Ramos (cell line): ENCODE measurements around the gene LRP1-AS.

Experiments used
- in situ Hi-C: fragments of 300-500 bp; cut with MboI; formaldehyde crosslinking; loops from one replicate; pipeline ENCODE4 v1.14.3; 2022; ENCODE audit warnings: low sequenced_read_pairs; ENCODE audit not compliant: unreplicated experiment

The LRP1-AS gene

DNA sequence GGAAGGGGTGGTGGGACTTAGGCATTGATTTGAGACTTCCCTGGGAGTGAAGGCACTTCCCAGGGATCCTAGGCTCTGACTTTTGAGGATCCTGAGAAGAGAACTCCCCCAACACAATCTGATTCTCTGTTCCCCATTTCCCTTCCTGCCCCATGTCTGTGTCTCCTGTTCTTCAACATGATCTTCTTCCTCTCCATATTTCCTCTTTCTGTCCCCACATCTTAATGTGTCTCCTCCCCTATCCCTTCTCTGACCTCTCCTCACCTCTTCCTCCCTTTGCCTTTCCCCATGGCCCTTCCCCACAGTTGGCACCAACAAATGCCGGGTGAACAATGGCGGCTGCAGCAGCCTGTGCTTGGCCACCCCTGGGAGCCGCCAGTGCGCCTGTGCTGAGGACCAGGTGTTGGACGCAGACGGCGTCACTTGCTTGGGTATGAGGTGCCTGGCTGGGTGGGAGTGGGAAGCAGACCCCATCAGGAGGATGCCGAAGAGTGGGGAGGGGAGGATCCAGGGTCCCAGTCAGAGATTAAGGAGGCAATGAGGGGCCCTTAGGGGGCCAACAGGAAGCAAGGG, 15.2 kb upstream of the LRP1-AS start:
- in situ Hi-C loops = no loop called here

DNA sequence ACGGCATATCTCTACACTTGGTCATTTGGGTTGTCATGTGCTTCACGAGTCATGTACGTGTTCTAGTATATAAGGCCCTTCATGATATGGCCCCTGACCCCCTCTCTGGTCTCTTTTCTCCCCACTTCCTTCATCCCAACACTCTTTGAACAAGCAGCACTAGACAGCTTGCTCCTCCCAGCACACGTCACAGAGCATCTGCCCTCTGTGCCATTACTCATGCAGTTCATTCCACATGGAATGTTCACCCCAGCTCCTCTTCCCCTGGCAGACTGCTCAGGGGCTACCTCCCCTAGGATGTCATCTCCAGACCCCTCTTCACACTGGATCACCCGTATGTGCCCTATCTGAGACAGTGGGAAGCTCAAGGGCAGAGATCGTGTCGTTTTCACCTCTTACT, 14.1 kb upstream of the LRP1-AS start:
- in situ Hi-C loops = no loop called here

DNA sequence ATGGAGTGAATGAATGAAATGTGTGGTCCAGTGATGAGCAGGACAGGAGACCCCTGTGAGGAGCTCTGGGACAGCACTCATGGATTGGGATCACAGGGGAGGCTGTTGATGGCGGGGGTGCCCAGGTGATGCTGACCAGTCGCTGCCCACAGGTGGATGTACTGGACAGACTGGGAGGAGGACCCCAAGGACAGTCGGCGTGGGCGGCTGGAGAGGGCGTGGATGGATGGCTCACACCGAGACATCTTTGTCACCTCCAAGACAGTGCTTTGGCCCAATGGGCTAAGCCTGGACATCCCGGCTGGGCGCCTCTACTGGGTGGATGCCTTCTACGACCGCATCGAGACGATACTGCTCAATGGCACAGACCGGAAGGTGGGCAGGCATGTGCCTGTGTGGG, 13.3 kb upstream of the LRP1-AS start:
- in situ Hi-C loops = no loop called here

DNA sequence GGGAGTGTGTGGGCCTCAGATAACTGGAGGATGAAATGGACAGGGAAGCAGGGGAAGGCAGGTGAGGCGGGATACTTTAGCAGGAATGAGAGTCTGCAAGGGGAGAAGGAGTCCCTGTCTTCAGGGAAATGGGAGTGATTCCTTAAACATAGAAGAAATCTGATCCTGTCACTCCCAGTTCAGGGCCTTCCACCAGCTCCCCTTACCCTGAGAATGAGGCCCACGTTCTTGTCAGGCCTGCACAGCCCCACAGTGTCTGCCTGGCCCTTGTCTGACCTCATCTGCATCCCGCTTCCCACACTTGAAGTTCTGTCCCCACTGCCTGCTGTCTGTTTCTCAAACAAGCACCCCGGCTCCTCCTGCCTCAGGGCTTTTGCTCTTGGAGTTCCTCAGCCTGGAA, 12.6 kb upstream of the LRP1-AS start:
- in situ Hi-C loops = no loop called here

DNA sequence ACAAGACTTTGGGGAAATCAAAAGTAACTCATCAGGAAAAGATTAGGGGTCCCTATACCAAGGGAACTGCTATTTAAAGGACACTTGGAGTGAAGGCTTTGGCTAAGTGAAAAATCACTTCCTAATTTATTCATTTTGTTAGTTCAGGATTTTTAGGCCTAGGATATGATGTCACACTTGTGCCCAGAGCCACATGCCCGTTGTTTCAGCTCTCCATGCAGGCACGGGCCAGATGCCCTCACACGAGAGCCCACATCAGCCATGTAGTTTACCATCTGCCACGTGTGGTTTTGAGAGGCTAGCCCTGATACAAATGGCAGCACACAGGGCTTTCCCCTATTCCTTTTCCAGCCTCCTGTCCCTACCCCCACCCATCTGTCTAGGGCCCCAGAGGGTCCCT, 11.9 kb upstream of the LRP1-AS start:
- in situ Hi-C loops = no loop called here

DNA sequence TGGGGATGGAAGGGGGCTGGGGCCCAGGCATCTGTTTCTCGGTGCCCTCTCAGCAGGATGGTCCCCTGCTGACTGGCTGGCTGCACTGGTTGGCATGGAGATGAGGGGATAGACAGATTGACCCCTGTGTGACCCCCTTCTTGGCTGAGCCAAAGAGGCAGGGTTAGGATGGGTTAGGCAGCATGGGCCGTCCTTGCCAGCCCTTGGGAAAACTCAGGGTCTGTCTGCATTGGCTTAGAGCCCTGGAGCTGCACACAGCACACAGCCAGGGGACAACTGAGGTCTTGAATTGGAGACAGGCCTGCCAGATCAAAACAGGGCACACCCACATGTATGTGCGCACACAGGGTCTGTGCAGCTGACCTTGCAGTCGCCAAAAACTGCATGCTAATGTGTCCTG, 11.2 kb upstream of the LRP1-AS start:
- in situ Hi-C loops = no loop called here

DNA sequence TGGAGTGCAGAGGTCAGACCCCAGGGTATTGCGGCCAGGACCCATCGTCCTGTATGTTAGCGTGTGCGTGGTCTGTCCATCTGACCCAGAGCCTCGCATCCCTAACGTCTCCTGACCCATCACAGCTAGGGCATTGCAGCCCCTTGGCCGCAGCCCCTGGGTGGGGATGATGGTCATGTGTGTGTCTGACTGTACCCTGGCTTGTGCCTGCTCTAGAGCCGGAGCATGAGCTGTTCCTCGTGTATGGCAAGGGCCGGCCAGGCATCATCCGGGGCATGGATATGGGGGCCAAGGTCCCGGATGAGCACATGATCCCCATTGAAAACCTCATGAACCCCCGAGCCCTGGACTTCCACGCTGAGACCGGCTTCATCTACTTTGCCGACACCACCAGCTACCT, 10.8 kb upstream of the LRP1-AS start:
- in situ Hi-C loops = no loop called here

DNA sequence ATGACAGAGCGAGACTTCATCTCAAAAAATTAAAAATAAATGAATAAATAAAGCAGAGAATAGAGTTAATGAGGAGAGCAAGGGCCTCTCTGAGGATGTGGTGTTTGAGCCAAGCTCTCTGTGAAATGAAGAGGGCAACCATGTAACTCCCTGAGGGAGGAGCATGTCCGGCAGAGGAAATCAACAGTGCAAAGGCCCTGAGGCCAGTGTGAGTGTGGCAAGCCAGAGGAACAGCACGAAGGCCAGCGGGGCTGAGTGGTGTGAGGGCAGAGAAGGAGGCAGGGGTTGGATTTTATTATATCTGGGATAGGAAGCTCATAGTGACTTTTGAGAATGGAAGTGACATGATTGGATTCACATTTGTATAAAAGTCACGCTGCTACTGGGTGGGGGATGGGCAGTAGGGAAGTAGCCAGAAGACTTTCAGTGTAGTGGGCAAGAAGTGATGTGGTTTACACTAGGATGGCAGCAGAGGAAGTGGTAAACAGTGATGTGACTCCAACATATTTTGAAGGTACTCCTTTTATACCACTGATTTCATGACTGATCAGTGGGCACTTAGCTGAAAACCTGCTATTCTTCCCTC, 10.3 kb upstream of the LRP1-AS start:
- in situ Hi-C loops = no loop called here

DNA sequence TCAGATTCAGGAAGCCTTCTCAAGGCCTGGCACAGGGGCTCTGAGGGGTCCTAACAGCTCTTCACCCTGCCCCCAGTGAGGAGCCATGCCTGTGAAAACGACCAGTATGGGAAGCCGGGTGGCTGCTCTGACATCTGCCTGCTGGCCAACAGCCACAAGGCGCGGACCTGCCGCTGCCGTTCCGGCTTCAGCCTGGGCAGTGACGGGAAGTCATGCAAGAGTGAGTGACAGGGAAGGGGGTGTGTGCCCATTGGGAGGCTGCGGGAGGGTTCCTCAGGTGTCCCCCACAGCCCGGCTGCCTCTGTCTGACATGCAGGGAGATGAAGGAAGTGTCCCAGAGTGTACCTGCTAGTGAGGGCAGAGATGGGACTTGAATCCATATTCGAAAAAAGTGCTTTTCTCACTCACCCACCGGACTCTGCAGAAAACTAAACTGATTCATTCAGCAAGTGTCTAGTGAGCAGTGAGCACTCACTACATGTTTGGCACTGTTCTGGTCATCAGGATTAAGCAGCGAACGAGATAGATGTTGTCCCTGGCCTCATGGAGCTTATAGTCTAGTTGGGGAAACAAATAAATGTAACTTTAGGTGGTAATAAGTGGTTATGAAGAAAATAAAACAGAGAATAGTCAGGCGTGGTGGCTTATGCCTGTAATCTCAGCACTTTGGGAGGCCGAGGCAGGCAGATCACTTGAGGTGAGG, 9.4 kb upstream of the LRP1-AS start:
- in situ Hi-C loops = no loop called here

DNA sequence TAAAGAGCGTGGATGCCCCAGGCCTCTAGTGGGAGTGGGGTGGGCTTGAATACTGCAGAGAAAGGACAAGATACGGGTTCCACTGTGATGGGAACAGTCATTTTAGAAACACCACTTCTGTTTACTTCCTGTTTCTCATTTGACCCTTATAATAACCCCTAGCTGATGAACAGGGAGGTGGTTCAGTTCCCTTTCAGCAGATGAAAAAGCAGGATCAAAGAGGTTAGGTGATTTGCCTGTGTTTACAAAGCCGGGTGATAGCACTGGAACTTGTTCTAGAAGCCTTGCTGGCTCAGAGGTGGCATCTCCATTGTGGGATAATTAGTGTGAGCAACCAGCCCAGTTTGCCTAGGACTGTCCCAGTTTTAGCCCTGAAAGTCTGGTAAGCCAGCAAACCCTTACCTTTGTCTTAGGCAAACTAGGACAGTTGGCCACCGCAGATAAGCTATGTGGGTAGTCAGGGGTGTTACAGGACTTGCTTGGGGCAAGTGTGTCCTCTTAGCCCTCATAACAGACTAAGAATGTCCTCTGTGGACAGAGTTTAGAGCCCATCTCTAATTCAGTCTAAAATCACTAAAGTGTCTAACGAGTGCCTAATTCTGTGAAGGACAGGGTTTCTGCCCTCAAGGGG, 7.5 kb upstream of the LRP1-AS start:
- in situ Hi-C loops = no loop called here

DNA sequence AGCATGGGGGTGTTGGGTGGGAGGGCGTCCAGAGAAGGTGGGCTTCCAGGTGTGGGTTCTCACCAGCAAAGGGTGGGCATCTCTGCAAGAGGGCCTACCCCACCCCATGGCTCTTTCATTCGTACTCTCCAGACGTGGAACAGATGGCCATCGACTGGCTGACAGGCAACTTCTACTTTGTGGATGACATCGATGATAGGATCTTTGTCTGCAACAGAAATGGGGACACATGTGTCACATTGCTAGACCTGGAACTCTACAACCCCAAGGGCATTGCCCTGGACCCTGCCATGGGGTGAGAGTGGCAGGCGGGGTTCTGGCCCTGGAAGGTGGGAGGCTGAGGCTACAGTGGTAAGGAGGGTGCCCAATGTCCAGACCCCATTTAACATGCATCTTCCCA, 6.7 kb upstream of the LRP1-AS start:
- in situ Hi-C loops = no loop called here

DNA sequence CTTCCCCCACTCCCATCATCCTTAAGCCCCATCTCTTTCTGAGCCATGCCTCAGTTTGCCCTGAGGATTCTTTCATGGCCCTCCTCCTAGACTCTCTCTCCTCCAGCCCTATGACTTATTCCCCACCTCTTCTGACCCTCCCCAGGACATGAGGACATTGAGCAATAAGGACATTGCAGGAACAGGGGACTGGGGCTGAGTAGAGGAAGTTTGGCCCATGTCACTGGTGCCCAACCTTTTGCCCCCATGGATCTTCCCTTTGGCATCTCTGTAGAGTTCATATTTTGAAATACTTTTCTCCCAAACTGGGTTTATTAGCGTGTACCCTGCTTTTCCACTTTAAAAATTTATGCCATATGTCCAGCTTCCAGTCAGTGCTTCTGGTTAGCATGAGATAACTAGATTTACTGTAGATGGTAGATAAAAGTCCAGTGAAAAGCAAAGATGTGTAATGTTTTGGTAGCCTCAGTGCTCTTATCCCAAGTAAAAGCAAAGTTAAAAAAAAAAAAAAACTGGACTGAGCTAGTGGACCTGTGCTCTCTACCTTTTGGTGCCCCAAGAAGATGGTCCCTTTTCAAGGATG, 6.1 kb upstream of the LRP1-AS start:
- in situ Hi-C loops = no loop called here

DNA sequence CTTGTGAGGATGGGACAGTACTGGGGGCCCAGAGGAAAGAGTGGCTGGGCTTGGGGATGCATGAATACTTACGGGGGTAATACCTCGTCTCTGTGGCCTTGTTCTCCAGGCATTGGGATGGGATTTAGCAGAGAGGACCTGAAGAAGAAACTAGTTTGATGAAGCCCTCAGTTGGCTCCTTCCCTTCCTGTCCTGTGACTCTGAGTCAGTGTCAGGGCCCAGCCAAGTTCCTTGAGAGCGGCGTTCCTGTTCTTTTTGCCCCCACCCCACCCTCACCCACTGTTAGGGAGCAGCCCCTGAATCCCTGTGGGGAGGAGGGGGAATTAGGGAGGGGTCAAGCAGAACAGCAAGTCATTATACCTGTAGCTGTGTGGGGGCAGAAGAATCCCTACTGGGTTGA, 5.2 kb upstream of the LRP1-AS start:
- in situ Hi-C loops = no loop called here

DNA sequence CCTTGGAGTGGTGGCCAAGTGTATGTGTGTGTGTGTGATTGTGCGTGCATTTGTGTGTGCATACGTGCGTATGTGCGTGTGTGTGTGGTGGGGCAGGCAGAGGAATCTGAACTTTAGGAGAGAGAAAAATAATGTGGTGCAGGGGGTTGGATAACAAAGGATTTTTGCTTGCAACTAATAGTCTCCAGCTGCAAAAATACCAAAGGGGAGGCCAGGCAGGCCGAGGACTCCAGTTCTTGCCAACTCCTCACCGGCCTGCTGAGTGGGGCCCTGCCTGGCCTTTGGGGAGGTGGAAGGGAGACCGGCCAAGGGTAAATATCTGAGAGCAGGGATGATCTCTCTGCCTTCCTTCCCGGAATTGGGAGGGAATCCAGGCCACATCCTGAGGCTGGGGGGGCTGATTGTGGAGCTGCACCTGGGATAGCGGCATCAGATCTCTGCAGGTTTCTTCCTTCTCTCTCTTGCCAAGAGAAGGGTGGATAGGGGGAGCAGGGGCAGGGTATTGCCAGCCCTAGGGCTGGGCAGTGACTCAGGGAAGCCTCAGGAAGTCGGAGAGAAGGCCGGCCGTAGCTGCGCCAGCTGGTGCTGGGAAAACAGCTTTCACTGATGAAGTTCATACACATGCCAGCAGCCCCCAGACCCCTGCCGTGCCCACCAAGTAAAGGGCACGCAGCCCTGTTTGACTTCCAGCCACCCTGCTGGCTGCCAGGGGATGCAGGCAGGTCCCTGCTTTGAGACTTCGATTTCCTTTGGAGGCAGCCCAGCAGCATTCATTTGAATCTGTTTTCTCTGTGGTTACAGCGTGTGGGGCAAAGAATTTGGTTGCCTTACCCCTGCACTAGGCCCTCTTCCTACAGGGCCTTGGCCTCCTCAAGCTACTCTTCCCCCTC, 4.6 kb upstream of the LRP1-AS start:
- in situ Hi-C loops = no loop called here

DNA sequence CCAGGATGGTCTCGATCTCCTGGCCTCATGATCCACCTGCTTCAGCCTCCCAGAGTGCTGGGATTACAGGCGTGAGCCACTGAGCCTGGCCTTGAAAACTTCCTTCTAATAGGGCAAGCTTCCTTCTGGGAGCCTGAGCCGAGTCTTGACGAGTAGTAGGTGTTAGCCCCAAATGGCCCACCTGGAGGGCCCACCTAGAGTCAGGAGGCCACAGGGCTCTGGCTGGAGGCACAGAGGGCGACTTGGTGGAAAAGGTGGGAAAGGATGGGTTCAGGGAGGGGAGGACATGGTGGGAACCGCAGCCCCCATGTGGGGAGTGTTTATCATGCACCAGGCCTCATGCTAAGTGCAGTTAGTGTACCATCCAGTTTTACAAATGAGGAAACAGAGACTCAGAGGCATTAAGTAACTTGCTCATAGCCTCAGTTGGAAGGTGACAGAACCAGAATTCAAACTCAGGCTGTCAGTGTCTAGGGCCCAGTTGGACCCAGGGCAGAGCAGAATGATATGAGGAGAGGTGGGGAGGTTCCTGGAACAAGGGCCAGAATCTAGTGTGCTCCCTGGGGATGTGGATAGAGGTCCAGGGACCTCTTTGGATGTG, 3.1 kb upstream of the LRP1-AS start:
- in situ Hi-C loops = no loop called here

DNA sequence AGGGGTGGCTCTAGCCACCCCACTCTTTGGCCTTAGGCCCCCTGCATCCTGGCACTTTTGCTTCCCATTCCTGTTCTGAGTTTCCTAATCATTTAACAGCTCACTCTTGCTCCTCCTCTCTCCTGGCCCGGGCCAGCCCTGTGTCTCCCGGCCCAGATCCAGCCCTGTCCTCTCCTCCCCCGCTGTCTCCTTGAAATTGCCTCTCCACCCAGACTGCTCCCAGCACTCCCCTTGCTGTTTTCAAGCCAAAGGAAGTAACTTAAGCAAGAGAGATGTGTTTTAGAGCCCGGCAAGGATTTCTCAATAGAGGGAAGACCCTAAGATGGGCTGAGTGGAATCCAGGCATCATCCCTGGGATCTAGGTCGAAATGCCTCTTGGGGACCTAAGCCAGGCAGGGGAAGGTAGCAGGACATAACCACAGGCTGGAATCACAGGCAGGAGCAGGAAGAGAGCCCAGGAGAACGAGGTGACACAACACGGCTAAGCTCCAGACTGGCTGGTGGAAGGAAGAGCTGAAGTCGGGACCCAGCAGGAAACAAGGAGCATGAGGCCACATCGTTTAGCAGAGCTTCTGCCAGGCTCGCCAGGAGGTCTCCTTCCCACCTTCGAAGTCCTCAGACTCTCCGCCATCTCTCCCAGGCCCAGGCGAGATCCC, 2.0 kb upstream of the LRP1-AS start:
- in situ Hi-C loops = no loop called here

DNA sequence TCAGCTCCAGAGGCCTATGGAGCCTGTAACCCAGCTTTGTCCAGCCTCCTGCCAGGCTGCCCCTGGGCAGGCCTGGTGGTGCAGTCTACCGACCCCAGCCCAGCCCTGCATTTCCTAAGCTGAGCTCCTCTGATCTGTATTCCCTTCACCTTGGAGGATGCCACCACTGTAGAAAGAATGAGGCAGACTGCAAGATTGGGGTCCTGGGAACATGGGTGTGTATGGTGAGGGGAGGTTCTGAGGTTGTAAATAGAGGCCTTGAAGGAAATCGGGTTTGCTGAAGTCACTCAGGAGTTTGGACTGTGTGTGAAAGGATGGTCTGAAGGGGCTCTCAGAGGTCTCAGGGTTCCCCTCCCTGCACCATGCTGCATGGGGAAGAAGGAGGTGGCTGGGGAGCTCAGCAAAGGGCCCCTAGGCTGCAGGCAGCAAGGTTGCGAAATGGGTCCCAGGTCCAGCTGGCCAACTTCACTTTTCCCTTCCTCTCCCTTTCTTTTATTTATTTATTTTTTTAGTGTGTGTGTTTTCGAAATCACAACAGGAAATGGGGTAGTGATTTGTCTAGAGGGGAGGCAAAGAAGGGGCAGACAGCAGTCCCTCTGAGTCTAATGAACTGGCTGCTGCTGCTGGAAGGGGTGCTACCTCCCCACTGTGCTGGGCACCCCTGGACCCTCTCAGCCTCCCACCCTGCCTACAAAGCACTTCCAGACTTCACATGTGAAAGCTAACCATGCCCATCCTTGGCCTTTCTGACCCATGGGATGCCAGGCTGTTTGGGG, 1.2 kb upstream of the LRP1-AS start:
- in situ Hi-C loops = no loop called here

DNA sequence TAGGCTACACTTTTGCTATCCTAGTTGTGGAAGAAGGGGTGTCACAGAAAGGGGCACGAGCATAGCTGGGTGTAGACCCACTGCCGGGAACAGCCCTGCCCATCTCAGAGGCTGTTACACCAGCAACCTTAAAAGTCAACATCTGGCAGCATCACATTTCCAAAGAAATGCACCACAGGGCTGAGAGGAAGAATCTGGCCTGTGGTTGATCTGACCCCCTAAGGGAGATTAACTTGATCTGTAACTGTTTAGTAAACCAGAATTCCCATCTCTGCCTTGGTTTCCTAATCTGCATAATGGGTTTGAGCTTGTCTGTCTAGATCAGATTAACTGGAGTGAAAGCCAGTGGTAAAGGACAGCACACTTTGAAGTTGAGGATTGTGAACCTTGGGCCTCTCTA, 1.3 kb downstream of the LRP1-AS start:
- in situ Hi-C loops = no loop called here
